AG10803 (cell line): ENCODE results near the gene YKT6.
"Not testable (repeated sequence)": the region's sequence is repeated elsewhere in the genome, so short reads cannot be mapped to it uniquely, and the experiment has no call there.

ENCODE experiments used
- DNase-seq: peaks from one replicate; pipeline ENCODE4 v3.0.0; 2010; ENCODE audit warnings: low read depth
- H3K4me3 ChIP-seq: 2 replicates; pipeline ENCODE4 v1.5.1; 2011; ENCODE audit warnings: mild to moderate bottlenecking, low read length, control low read depth
- TF ChIP-seq, protein P1 (sequence below): conservative IDR thresholded peaks from 2 replicates; pipeline ENCODE4 v1.5.1; 2011; ENCODE audit warnings: mild to moderate bottlenecking, low read length, control low read depth, inconsistent platforms

YKT6 gene

DNA sequence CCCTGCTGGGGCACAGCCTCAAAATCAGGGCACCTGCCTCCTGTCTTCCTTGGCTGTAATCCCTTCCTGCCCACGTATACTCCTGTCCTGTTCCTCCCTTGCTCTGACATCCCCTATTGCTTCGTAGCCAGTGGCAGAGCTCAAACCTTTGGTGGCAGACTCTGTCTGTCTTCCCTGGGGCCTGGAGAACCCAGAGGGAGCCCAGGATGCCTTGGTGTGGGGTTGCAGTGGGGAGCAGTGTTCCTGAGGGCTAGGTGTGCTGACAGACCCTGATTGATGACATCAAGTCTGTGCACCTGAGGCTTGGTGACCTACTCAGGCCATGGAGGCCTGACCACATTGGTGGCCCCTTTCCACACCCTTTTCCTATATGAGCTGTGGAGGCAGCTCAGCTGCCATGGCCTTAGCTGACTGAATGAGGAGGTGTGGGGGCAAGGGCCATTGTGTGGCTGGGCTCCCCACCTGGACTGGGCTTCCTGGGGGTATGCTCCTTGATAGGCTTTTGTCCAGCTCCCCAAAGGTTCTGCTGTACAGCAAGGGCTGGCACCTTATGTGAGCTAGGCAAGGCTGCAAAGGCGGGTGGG lies 6.1 kb upstream of the YKT6 start:
- H3K4me3 ChIP-seq, result no peak overlapping the region
- DNase-seq, result no peak
- TF ChIP-seq, protein P1, sequence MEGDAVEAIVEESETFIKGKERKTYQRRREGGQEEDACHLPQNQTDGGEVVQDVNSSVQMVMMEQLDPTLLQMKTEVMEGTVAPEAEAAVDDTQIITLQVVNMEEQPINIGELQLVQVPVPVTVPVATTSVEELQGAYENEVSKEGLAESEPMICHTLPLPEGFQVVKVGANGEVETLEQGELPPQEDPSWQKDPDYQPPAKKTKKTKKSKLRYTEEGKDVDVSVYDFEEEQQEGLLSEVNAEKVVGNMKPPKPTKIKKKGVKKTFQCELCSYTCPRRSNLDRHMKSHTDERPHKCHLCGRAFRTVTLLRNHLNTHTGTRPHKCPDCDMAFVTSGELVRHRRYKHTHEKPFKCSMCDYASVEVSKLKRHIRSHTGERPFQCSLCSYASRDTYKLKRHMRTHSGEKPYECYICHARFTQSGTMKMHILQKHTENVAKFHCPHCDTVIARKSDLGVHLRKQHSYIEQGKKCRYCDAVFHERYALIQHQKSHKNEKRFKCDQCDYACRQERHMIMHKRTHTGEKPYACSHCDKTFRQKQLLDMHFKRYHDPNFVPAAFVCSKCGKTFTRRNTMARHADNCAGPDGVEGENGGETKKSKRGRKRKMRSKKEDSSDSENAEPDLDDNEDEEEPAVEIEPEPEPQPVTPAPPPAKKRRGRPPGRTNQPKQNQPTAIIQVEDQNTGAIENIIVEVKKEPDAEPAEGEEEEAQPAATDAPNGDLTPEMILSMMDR, result no peak

DNA sequence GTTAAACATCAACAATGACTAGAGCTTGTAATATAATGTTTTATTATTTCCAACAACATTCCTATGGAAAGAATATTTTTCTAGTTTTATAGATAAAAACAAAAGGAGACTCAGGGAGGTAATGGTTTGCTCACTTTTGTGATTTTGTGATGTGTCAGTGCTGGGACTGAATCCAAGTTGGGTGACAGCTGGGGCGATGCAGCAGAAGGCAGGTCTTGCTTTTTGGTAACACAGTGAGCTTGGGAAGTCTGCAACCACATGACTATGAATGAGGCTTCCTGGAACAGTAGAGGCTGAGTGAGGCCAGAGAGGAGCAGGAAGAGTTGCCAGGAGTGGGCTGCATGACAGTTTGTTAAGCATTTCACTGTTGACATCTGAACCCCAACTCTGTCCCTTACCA lies 4.9 kb upstream of the YKT6 start:
- TF ChIP-seq, protein P1, result no peak
- DNase-seq, result no peak
- no peak overlapping the region for H3K4me3 ChIP-seq

DNA sequence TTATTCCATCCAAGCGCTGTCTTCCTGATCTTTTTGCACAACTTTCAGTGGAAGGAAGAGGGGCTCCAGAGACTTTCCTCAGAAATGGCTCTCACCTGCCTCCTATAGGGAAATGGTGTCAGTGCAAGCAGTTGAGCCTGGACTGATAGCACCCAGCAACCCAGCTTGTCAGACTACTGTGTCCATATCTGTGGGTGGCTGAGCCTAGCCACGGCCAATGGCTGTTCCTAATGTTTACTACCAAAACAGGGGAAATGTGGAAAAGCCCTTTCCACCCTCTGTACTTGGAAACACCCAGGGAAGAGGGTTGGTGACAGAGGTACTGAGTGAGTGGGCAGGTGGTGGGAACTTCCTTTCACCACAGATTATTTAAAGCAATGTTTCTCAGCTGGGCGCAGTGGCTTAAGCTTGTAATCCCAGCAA lies 4.3 kb upstream of the YKT6 start:
- TF ChIP-seq, protein P1, result peak; percentile 95
- DNase-seq, result peak; percentile 49
- H3K4me3 ChIP-seq, result no peak overlapping the region

DNA sequence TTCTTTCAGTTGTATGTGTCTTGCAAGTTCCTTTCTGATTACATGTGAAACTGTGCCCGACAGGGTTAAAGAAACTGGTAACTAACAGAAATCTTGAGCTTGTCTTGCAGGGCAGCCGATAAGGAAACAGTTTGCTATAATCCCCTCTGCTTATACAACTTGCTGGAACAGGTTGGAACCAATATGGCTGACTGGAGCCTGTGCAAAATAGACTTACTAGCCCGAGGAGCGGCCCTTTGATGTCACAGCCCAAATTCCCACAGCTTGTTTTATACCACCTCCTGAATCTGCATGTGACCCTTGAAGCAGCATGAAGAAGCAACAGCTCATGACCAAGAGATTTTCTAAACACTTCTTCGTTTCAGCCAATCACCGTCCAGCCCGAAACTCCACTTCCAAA lies 3.3 kb upstream of the YKT6 start:
- no peak overlapping the region for H3K4me3 ChIP-seq
- TF ChIP-seq, protein P1, result no peak
- no peak for DNase-seq

DNA sequence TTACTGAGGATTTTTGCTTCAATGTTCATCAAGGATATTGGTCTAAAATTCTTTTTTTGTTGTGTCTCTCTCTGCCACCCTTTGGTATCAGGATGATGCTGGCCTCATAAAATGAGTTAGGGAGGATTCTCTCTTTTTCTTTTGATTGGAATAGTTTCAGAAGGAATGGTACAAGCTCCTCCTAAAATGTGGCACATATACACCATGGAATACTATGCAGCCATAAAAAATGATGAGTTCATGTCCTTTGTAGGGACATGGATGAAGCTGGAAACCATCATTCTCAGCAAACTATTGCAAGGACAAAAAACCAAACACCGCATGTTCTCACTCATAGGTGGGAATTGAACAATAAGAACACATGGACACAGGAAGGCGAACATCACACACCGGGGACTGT lies 615 bp upstream of the YKT6 start:
- H3K4me3 ChIP-seq, DNase-seq: not testable (repeated sequence)

DNA sequence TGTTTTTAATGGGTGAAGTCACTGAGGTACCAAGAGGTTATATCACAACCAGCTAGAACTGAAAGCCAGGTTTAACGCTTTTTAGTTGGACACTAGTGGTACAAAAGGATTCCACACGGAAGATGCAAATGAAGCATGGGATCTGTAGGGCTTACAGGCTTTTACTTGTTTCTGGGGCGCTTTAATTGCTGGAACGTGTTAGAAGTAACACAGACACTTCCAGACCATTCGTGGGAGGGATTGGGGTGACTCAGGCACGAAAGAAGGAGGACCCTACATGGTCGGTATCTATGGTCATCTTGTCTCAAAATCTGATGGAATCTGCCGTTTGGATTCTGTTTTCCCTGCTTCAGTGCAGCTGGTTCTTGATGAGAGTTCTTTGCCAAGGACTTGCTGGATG lies 1.0 kb downstream of the YKT6 start:
- H3K4me3 ChIP-seq, result peak overlapping the region; percentile 99
- TF ChIP-seq, protein P1, result no peak
- no peak for DNase-seq

DNA sequence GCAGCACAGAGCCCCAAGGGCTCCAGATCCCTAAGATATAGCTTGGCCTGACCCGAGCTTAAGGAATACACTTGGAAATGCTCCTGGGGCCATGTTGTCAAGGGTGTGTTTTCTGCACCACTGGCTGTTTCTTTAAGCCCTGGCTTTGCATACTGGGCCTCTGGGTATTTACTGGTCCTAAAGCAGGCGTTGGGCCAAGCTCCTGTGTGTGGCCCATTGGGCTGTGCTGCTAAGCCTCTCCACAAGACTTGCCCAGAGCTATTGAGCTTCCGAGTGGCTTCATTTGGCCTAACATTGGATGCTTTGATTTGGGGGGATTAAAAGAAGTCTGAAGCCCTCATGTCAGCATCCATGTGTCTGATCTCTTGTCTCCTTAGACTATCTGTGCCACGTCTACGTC lies 5.2 kb downstream of the YKT6 start:
- H3K4me3 ChIP-seq, result no peak overlapping the region
- TF ChIP-seq, protein P1, result no peak
- DNase-seq, result no peak

DNA sequence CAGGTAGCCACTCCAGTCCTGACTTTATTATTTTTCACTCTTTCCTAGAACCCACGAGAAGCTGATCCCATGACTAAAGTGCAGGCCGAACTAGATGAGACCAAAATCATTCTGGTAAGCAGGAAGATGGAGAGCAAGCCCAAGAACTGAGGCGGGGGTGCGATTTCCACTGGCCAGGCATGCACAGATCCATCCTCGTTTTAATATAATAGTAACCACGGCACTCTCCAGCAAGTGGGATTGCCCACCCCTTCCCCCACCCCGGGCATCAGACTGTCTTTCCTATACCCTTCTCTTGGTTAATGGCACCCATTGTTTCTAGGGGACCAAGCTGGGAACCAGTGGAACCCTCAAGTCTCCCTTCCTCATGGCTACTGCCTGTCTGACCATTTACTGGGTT lies 7.3 kb downstream of the YKT6 start:
- no peak for DNase-seq
- TF ChIP-seq, protein P1, result no peak
- no peak overlapping the region for H3K4me3 ChIP-seq
